WI38 (cell line): ENCODE data around the gene POPDC3.

ENCODE experiments used
- H3K4me3 ChIP-seq: 2 replicates; pipeline ENCODE4 v1.5.1; 2011; ENCODE audit warnings: low read depth, mild to moderate bottlenecking, control low read depth, low read length
- CTCF ChIP-seq: IDR thresholded peaks from 2 replicates; pipeline ENCODE4 v1.5.1; 2012; ENCODE audit warnings: low read depth, mild to moderate bottlenecking, control low read depth, low read length

The POPDC3 gene

DNA sequence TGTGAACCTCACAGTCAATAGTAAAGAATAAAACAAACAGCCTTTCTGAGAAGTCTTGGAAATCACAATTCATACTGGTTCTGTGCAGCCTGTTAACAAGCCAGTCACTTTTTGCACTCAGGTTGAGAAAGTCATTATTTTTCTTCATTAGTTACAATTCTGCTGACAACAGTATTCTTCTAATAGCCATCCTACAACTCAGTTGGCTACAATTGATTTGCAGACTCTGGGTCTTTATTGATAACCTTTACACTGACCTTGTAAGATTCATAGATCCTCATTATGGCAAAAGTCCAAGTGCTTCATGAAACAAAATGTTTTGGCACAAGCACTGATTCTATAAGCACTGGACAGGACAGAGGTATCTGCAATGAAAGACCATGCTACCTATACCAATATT is 34.9 kb upstream of the POPDC3 start:
- no peak for TF ChIP-seq CTCF
- no peak overlapping the region for H3K4me3 ChIP-seq

- no peak for TF ChIP-seq CTCF
- H3K4me3 ChIP-seq = no peak overlapping the region
Observed at GRCh38 chr6:105213272-105213671, 33.5 kb upstream of the POPDC3 start.

GRCh38 chr6:105212587-105212986 is 32.8 kb upstream of the POPDC3 start:
- H3K4me3 ChIP-seq = no peak overlapping the region
- no peak for TF ChIP-seq CTCF

DNA sequence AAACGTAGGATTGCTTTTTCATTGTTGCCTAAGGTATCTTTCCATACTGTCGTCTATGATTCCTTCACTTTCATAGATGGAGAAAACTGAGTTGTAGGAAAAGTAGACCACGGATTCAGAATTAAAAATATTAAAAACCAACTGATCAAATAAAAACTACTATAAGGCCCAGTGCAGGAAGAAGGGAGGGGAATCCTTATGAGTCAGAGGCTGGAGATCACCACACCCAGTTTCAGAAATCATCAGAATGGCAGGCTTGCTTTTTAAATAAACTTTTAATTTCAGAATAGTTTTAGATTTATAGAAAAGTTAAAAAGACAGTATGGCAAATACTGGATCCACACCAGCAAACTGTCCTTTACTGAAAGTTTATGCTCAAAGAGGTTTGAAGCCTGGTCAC is 32.0 kb upstream of the POPDC3 start:
- no peak overlapping the region for H3K4me3 ChIP-seq
- no peak for TF ChIP-seq CTCF

DNA sequence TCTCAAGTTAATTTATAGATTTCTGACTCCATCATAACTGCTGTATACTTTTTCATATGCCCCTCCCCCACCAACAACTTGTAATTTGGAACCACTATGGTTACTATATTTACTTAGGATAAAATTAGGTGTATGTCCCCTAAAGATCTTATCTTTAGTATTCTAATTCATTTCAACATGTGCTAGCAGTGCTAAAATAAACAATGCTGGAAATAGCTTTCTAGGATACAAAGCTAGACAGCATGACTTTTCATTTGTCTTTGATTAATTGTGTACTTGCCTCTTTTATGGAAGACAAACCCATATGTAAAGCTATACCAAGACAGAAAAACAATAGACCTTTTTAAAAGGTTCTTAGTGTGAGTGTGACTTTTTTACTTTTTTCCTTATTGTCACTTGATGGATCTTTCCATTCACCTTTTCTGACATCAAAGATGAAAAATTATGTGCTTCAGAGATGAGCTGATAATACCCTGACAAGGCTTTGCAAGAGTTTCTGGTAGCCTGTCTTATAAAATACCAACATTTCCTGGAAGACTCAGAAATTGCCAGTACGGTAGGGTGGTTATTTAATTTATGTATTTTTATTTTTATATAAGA is 31.2 kb upstream of the POPDC3 start:
- H3K4me3 ChIP-seq = no peak overlapping the region
- TF ChIP-seq CTCF = no peak

GRCh38 chr6:105209950-105210706 is 30.3 kb upstream of the POPDC3 start:
- TF ChIP-seq CTCF = no peak
- H3K4me3 ChIP-seq = no peak overlapping the region

GRCh38 chr6:105207524-105208269 is 27.9 kb upstream of the POPDC3 start:
- TF ChIP-seq CTCF = no peak
- H3K4me3 ChIP-seq = no peak overlapping the region
